Measurements from ENCODE around the gene KIF2C. TPM values are rescaled to one million over a fixed set of nuclear protein-coding genes. Genes with fewer than 3 reads are reported as not detected.

Gene KIF2C
- total and polyA plus RNA-seq, 9 of the 15 experiments (the other 6 are each of a cell fraction or from before 2014, with no cell fraction given): 84.9 to 226 (median 169) TPM

GRCh38 chr1:44786138-44786840, 46.7 kb downstream of the KIF2C start (continued):
- TF ChIP-seq, protein P1, sequence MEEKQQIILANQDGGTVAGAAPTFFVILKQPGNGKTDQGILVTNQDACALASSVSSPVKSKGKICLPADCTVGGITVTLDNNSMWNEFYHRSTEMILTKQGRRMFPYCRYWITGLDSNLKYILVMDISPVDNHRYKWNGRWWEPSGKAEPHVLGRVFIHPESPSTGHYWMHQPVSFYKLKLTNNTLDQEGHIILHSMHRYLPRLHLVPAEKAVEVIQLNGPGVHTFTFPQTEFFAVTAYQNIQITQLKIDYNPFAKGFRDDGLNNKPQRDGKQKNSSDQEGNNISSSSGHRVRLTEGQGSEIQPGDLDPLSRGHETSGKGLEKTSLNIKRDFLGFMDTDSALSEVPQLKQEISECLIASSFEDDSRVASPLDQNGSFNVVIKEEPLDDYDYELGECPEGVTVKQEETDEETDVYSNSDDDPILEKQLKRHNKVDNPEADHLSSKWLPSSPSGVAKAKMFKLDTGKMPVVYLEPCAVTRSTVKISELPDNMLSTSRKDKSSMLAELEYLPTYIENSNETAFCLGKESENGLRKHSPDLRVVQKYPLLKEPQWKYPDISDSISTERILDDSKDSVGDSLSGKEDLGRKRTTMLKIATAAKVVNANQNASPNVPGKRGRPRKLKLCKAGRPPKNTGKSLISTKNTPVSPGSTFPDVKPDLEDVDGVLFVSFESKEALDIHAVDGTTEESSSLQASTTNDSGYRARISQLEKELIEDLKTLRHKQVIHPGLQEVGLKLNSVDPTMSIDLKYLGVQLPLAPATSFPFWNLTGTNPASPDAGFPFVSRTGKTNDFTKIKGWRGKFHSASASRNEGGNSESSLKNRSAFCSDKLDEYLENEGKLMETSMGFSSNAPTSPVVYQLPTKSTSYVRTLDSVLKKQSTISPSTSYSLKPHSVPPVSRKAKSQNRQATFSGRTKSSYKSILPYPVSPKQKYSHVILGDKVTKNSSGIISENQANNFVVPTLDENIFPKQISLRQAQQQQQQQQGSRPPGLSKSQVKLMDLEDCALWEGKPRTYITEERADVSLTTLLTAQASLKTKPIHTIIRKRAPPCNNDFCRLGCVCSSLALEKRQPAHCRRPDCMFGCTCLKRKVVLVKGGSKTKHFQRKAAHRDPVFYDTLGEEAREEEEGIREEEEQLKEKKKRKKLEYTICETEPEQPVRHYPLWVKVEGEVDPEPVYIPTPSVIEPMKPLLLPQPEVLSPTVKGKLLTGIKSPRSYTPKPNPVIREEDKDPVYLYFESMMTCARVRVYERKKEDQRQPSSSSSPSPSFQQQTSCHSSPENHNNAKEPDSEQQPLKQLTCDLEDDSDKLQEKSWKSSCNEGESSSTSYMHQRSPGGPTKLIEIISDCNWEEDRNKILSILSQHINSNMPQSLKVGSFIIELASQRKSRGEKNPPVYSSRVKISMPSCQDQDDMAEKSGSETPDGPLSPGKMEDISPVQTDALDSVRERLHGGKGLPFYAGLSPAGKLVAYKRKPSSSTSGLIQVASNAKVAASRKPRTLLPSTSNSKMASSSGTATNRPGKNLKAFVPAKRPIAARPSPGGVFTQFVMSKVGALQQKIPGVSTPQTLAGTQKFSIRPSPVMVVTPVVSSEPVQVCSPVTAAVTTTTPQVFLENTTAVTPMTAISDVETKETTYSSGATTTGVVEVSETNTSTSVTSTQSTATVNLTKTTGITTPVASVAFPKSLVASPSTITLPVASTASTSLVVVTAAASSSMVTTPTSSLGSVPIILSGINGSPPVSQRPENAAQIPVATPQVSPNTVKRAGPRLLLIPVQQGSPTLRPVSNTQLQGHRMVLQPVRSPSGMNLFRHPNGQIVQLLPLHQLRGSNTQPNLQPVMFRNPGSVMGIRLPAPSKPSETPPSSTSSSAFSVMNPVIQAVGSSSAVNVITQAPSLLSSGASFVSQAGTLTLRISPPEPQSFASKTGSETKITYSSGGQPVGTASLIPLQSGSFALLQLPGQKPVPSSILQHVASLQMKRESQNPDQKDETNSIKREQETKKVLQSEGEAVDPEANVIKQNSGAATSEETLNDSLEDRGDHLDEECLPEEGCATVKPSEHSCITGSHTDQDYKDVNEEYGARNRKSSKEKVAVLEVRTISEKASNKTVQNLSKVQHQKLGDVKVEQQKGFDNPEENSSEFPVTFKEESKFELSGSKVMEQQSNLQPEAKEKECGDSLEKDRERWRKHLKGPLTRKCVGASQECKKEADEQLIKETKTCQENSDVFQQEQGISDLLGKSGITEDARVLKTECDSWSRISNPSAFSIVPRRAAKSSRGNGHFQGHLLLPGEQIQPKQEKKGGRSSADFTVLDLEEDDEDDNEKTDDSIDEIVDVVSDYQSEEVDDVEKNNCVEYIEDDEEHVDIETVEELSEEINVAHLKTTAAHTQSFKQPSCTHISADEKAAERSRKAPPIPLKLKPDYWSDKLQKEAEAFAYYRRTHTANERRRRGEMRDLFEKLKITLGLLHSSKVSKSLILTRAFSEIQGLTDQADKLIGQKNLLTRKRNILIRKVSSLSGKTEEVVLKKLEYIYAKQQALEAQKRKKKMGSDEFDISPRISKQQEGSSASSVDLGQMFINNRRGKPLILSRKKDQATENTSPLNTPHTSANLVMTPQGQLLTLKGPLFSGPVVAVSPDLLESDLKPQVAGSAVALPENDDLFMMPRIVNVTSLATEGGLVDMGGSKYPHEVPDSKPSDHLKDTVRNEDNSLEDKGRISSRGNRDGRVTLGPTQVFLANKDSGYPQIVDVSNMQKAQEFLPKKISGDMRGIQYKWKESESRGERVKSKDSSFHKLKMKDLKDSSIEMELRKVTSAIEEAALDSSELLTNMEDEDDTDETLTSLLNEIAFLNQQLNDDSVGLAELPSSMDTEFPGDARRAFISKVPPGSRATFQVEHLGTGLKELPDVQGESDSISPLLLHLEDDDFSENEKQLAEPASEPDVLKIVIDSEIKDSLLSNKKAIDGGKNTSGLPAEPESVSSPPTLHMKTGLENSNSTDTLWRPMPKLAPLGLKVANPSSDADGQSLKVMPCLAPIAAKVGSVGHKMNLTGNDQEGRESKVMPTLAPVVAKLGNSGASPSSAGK (IDR thresholded peaks at IDR 0.05): peak; percentile 44; the same call in 1 of the 2 replicates
- no peak for TF ChIP-seq ZKSCAN3 (CRISPR knock-in tag; IDR thresholded peaks at IDR 0.05)
- no peak for TF ChIP-seq HLTF (IDR thresholded peaks at IDR 0.05)
- TF ChIP-seq ZNF143 (CRISPR knock-in tag; IDR thresholded peaks at IDR 0.05): no peak
- TF ChIP-seq POLR2G (IDR thresholded peaks at IDR 0.05; ENCODE audit: low read depth, low read length): peak; percentile 58
- peak; percentile 65; the same call in 1 of the 2 replicates for TF ChIP-seq KLF16 (IDR thresholded peaks at IDR 0.05)
- TF ChIP-seq HMGN3 (IDR thresholded peaks at IDR 0.05; ENCODE audit: borderline replicate concordance, extremely low read depth, insufficient read length, low read depth, low read length): no peak
- TF ChIP-seq HNRNPH1 (optimal IDR thresholded peaks at IDR 0.05; ENCODE audit: low read depth, low read length): no peak
- peak; percentile 16 for TF ChIP-seq RBBP5 (IDR thresholded peaks at IDR 0.05; ENCODE audit: borderline replicate concordance, insufficient read depth, low read length, poor library complexity, severe bottlenecking)
- TF ChIP-seq SRF (CRISPR knock-in tag; IDR thresholded peaks at IDR 0.05): no peak
- no peak for TF ChIP-seq HDAC2 (IDR thresholded peaks at IDR 0.05)
- peak; percentile 17; the same call in 1 of the 2 replicates for TF ChIP-seq ATF7 (IDR thresholded peaks at IDR 0.05)

Data from K562 (cell line).